Right hindlimb (tissue), 1 donor: ENCODE data around the gene TBC1D10B.
"Not testable (repeated sequence)": the region's sequence is repeated elsewhere in the genome, so short reads cannot be mapped to it uniquely, and the experiment has no call there.

Source experiments
- DNase-seq: peaks from one replicate; pipeline ENCODE4 v3.0.0-alpha.2; 2018

TBC1D10B gene

DNA sequence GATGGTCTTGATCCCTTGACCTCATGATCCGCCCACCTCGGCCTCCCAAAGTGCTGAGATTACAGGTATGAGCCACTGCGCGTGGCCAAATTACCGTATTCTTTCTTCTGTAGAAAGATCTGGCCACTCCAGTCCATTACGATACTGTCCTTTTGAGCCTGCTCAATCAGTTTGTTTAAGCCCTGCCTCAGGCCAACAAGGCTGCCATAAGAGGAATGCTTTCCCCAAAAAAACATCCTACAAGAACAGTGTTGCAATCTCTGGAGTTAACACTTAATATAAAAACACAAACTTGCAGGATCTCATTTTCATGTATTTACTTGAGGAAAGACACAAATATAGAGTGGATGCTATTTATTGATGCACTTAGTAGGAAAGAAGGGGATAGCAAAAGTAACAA, 46.1 kb downstream of the TBC1D10B start:
- not testable (repeated sequence) for DNase-seq

- DNase-seq: not testable (repeated sequence)
Observed at GRCh38 chr16:30318647-30319046, 51.6 kb downstream of the TBC1D10B start.

GRCh38 chr16:30310937-30311336, 59.4 kb downstream of the TBC1D10B start:
- DNase-seq: not testable (repeated sequence)

DNA sequence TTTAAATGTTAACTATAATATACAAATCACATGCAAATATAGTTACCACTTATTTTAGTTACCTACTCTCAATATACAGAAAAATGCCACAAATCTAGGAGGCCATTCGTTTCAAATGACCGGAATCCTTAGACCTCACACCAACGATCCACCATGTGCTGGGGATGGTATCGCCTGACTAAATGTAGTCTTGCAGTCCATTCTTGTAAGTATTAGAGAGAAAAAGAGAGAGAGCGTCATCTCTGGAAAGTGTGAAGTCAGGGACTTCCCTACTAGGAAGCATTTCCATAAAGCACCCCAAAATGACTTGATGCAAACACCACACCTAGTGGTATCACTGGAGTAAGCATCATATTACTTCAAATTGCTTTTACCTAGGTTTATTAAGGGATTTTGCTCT, 61.0 kb downstream of the TBC1D10B start:
- DNase-seq: not testable (repeated sequence)
